SK-N-SH (cell line): ENCODE data around the gene CPB1. TPM values are rescaled to one million over a fixed set of nuclear protein-coding genes. Genes with fewer than 3 reads are reported as not detected.

Experiments
- CTCF ChIA-PET: fragments of 300-600, 350-600 bp; formaldehyde crosslinking; extraction: SDS; loops from one replicate; lab custom pipeline; 2021; lab: Yijun Ruan, JAX
- POLR2A ChIA-PET: fragments of 350-600 bp; sonication (Branson Sonifier 250); formaldehyde crosslinking; extraction: SDS; loops from one replicate; lab custom pipeline; 2020; ENCODE audit warnings: antibody characterized with exemption, inconsistent platforms; lab: Yijun Ruan, JAX
- DNase-seq: peaks from one replicate; pipeline ENCODE4 v3.0.0; 2012
- H2AFZ ChIP-seq: fragments of 200-600 bp; sonication (generic); 2 replicates; pipeline ENCODE4 v1.8.1; 2016; ENCODE audit warnings: antibody characterized with exemption, mild to moderate bottlenecking, low read depth
- H3F3A ChIP-seq: fragments of 200-600 bp; sonication (generic); replicated peaks from 2 replicates; pipeline ENCODE3; 2016; ENCODE audit warnings: antibody characterized with exemption, mild to moderate bottlenecking; ENCODE audit not compliant: insufficient read depth
- H3K27ac ChIP-seq, 2 experiments: fragments of 200-500 bp in 1 of 2; fragments of 200-600 bp in 1 of 2; sonication (Bioruptor generic) in 1 of 2; sonication (generic), shearing (Covaris generic) in 1 of 2; 2 replicates each; pipeline versions ENCODE4 v1.5.1 to v1.6.1; 2014 to 2016; ENCODE audit warnings: low read depth in 2 of 2, inconsistent platforms in 1 of 2, low read length in 1 of 2, mild to moderate bottlenecking in 1 of 2, mixed read lengths in 1 of 2
- H3K27me3 ChIP-seq: fragments of 200-600 bp; sonication (generic), shearing (Covaris generic); 2 replicates; pipeline ENCODE4 v1.6.1; 2016; ENCODE audit warnings: mixed run types; ENCODE audit not compliant: insufficient read depth
- H3K36me3 ChIP-seq, 2 experiments: fragments of 200-500 bp in 1 of 2; fragments of 200-600 bp in 1 of 2; sonication (Bioruptor generic) in 1 of 2; sonication (generic) in 1 of 2; replicated peaks in 1 of 2; 2 replicates each; pipeline versions ENCODE3 to v1.5.1; 2014 to 2016; ENCODE audit warnings: low read length in 1 of 2, mild to moderate bottlenecking in 1 of 2; ENCODE audit not compliant: insufficient read depth in 2 of 2, control insufficient read depth in 1 of 2
- H3K4me1 ChIP-seq, 2 experiments: fragments of 200-500 bp in 1 of 2; fragments of 200-600 bp in 1 of 2; sonication (Bioruptor generic) in 1 of 2; sonication (generic), shearing (Covaris generic) in 1 of 2; 2 replicates each; pipeline versions ENCODE4 v1.5.1 to v1.6.1; 2014 to 2016; ENCODE audit warnings: low read depth in 1 of 2, low read length in 1 of 2, mixed run types in 1 of 2; ENCODE audit not compliant: insufficient read depth in 2 of 2, control insufficient read depth in 1 of 2
- H3K4me2 ChIP-seq: fragments of 200-600 bp; sonication (generic), shearing (Covaris generic); 2 replicates; pipeline ENCODE4 v1.6.1; 2017; ENCODE audit warnings: mixed run types
- H3K4me3 ChIP-seq, 2 experiments: fragments of 200-500 bp in 1 of 2; fragments of 200-600 bp in 1 of 2; sonication (Bioruptor generic) in 1 of 2; sonication (generic), shearing (Covaris generic) in 1 of 2; 2 replicates each; pipeline versions ENCODE4 v1.5.1 to v1.8.1; 2014 to 2016; ENCODE audit warnings: low read depth in 2 of 2, inconsistent platforms in 1 of 2, low read length in 1 of 2, mild to moderate bottlenecking in 1 of 2, mixed read lengths in 1 of 2, moderate library complexity in 1 of 2
- H3K79me2 ChIP-seq: fragments of 200-600 bp; sonication (generic); 2 replicates; pipeline ENCODE4 v1.8.1; 2017; ENCODE audit warnings: mild to moderate bottlenecking; ENCODE audit not compliant: insufficient read depth
- H3K9ac ChIP-seq: fragments of 200-600 bp; sonication (generic); 2 replicates; pipeline ENCODE4 v1.6.1; 2017; ENCODE audit warnings: mixed run types
- H3K9me2 ChIP-seq: fragments of 200-600 bp; sonication (generic); 2 replicates; pipeline ENCODE4 v1.6.1; 2017; ENCODE audit warnings: mixed run types
- H3K9me3 ChIP-seq: fragments of 200-600 bp; sonication (generic); 2 replicates; pipeline ENCODE4 v1.6.1; 2017; ENCODE audit warnings: mixed run types, mild to moderate bottlenecking, moderate library complexity
- H4K20me1 ChIP-seq: fragments of 200-600 bp; sonication (generic); 2 replicates; pipeline ENCODE4 v1.6.1; 2017; ENCODE audit warnings: mild to moderate bottlenecking, mixed run types; ENCODE audit not compliant: insufficient read depth
- EP300 ChIP-seq, 2 experiments: IDR thresholded peaks; 2 replicates each; pipeline versions ENCODE4 v1.4.0 to v1.6.1; 2012; ENCODE audit warnings: borderline replicate concordance in 1 of 2, low read depth in 1 of 2, low read length in 1 of 2
- IRF3 ChIP-seq: fragments of 150-350 bp; IDR thresholded peaks from 2 replicates; pipeline ENCODE4 v1.6.1; 2016; ENCODE audit warnings: mild to moderate bottlenecking, low read depth, low read length
- MAX ChIP-seq: IDR thresholded peaks from 2 replicates; pipeline ENCODE4 v1.4.0; 2012; ENCODE audit warnings: low read depth
- MXI1 ChIP-seq: IDR thresholded peaks from 2 replicates; pipeline ENCODE4 v1.6.1; 2012; ENCODE audit warnings: mild to moderate bottlenecking, low read depth, low read length, improper control_type of control experiment
- REST ChIP-seq: IDR thresholded peaks from 2 replicates; pipeline ENCODE4 v1.6.1; 2012; ENCODE audit warnings: mild to moderate bottlenecking, low read depth, low read length, moderate library complexity
- SMC3 ChIP-seq: IDR thresholded peaks from 2 replicates; pipeline ENCODE4 v1.6.1; 2012; ENCODE audit warnings: low read depth, low read length, improper control_type of control experiment
- TAF1 ChIP-seq: IDR thresholded peaks from 2 replicates; pipeline ENCODE4 v1.6.1; 2012; ENCODE audit warnings: low read depth, mild to moderate bottlenecking, low read length, moderate library complexity, borderline replicate concordance
- TCF12 ChIP-seq: IDR thresholded peaks from 2 replicates; pipeline ENCODE4 v1.4.0; 2012
- USF1 ChIP-seq: IDR thresholded peaks from 2 replicates; pipeline ENCODE4 v1.4.0; 2012; ENCODE audit warnings: low read depth, borderline replicate concordance
- WGBS: methylation state at CpG from one replicate; pipeline ENCODE4 v1.1.6; 2017; ENCODE audit warnings: low lambda C conversion rate; 5-methylcytosine and 5-hydroxymethylcytosine counted together
- polyA plus RNA-seq, 3 experiments: library from polyadenylated mRNA; depleted of rRNA; stranded (reverse); fragments of >200 nt; gene quantifications; 2 replicates each; pipeline ENCODE4 v1.2.3, GENCODE V29; 2012

The CPB1 gene
- polyA plus RNA-seq, 1 of the 3 experiments (the other 2 are of a cell fraction), result 0.26 TPM

- ChIA-PET POLR2A (no interaction called here), CTCF (interaction anchor here (0.8 to 2.4 kb wide), 5 partner anchors 9 to 137 kb away, joined by 3 to 16 read pairs (median 5); no protein-coding TSS in a partner anchor)
- H2AFZ ChIP-seq, result no peak within 1 kb of the TSS
- H4K20me1 ChIP-seq, result no peaks in the 10 kb centered on the region
- no peak within 1 kb of the TSS for H3K9ac ChIP-seq
- no peaks in the 10 kb centered on the region for H3K4me1 ChIP-seq
- WGBS, result 67% methylated on average over 1 of the region's 1 CpG
- H3K36me3 ChIP-seq, result no peaks in the 10 kb centered on the region
- no peaks in the 10 kb centered on the region for H3K9me3 ChIP-seq
- H3K27me3 ChIP-seq, result no peaks in the 10 kb centered on the region
- no peak for DNase-seq
- TF ChIP-seq MAX, result no peak
- TF ChIP-seq, all 33 proteins: peak for 0
- no peak within 1 kb of the TSS for H3K4me2 ChIP-seq
- no peak within 1 kb of the TSS for H3K4me3 ChIP-seq
- H3F3A ChIP-seq, result no peaks in the 10 kb centered on the region
- H3K9me2 ChIP-seq, result no peaks in the 10 kb centered on the region
- H3K79me2 ChIP-seq, result no peaks in the 10 kb centered on the region
- no peak within 1 kb of the TSS for H3K27ac ChIP-seq
Measured at GRCh38 chr3:148865049-148865448, 37.4 kb downstream of the CPB1 start, which contains the start of gene CPA3. CPA3 (plus strand) TSS chr3:148865296; CDS start chr3:148865308, 12 bp downstream.

- H3K9ac ChIP-seq, result no peak overlapping the region
- H3K9me3 ChIP-seq, result no peaks in the 10 kb centered on the region
- CTCF ChIA-PET, result interaction anchor here (1.8 to 2.4 kb wide), 2 partner anchors 8 to 77 kb away, joined by 7 to 16 read pairs; no protein-coding TSS in a partner anchor
- TF ChIP-seq MXI1 (no peak), SMC3 (no peak), USF1 (no peak), EP300 (IDR thresholded peaks at IDR 0.05; ENCODE audit: borderline replicate concordance in 1 of 2, low read depth in 1 of 2, low read length in 1 of 2) (no peak), IRF3 (no peak), TAF1 (no peak), REST (no peak), TCF12 (no peak)
- TF ChIP-seq, all 33 proteins: peak for 0
- H2AFZ ChIP-seq, result no peak overlapping the region
- H3K9me2 ChIP-seq, result no peaks in the 10 kb centered on the region
- H3K27ac ChIP-seq, result no peak overlapping the region
- H3K36me3 ChIP-seq, result no peaks in the 10 kb centered on the region
- DNase-seq, result no peak
- POLR2A ChIA-PET, result no interaction called here
- H4K20me1 ChIP-seq, result no peaks in the 10 kb centered on the region
- no peaks in the 10 kb centered on the region for H3K4me1 ChIP-seq
- H3K4me2 ChIP-seq, result no peak overlapping the region
- no peaks in the 10 kb centered on the region for H3K27me3 ChIP-seq
- H3K4me3 ChIP-seq, result no peak overlapping the region
- WGBS, result 75% methylated on average over 4 of the region's 4 CpGs
- no peaks in the 10 kb centered on the region for H3F3A ChIP-seq
- H3K79me2 ChIP-seq, result no peaks in the 10 kb centered on the region
Measured at GRCh38 chr3:148866261-148866660, 38.6 kb downstream of the CPB1 start.
